IMR-90 (cell line): Measurements from ENCODE around the gene SLC25A41. TPM values are rescaled to one million over a fixed set of nuclear protein-coding genes. Genes with fewer than 3 reads are reported as not detected.

Experiments
- ATAC-seq: fragments of 200-7000 bp; cut with Tn5 transposase; 2 replicates; pipeline ENCODE4 v1.9.1; 2020; ENCODE audit warnings: low read depth, mild to moderate bottlenecking, moderate library complexity
- BruUV-seq: library from RNA; stranded (reverse); fragments of 400-500 nt; replicated peaks from 2 replicates; lab custom pipeline; 2021; lab: Mats Ljungman, UMichigan
- CTCF ChIA-PET: fragments of 300-600 bp; formaldehyde crosslinking; extraction: SDS; loops from one replicate; lab custom pipeline; 2021; ENCODE audit warnings: antibody characterized with exemption; lab: Yijun Ruan, JAX
- POLR2A ChIA-PET: fragments of 300-600 bp; sonication (Branson Sonifier 250); formaldehyde crosslinking; loops from one replicate; lab custom pipeline; 2022; ENCODE audit warnings: antibody characterized with exemption; ENCODE audit not compliant: unreplicated experiment; lab: Charles Lee
- DNase-seq: peaks from one replicate; pipeline ENCODE4 v3.0.0; 2013
- H2AFZ ChIP-seq: replicated peaks from 2 replicates; pipeline ENCODE3; 2013; ENCODE audit warnings: low read length, mild to moderate bottlenecking; ENCODE audit not compliant: poor library complexity
- H2AK5ac ChIP-seq: 2 replicates; pipeline ENCODE4 v1.6.1; 2013; ENCODE audit warnings: low read depth, low read length, inconsistent platforms
- H2AK9ac ChIP-seq: replicated peaks from 2 replicates; pipeline ENCODE3; 2013; ENCODE audit warnings: mild to moderate bottlenecking, low read depth, low read length, moderate library complexity; ENCODE audit not compliant: poor library complexity
- H2BK120ac ChIP-seq: 2 replicates; pipeline ENCODE4 v1.6.1; 2013; ENCODE audit warnings: low read depth, low read length, inconsistent platforms
- H2BK15ac ChIP-seq: 3 replicates; pipeline ENCODE4 v1.6.1; 2013; ENCODE audit warnings: low read depth, low read length, inconsistent platforms
- H2BK20ac ChIP-seq: 2 replicates; pipeline ENCODE4 v1.6.1; 2013; ENCODE audit warnings: low read depth, mild to moderate bottlenecking, inconsistent platforms, low read length, moderate library complexity
- H2BK5ac ChIP-seq: 2 replicates; pipeline ENCODE4 v1.6.1; 2013; ENCODE audit warnings: mild to moderate bottlenecking, low read depth, low read length, inconsistent platforms; ENCODE audit not compliant: poor library complexity, severe bottlenecking
- H3K14ac ChIP-seq: replicated peaks from 2 replicates; pipeline ENCODE4 v1.6.1; 2013; ENCODE audit warnings: low read depth, low read length, inconsistent platforms
- H3K18ac ChIP-seq: 2 replicates; pipeline ENCODE4 v1.6.1; 2013; ENCODE audit warnings: low read depth, low read length, control low read depth
- H3K23ac ChIP-seq: 2 replicates; pipeline ENCODE4 v1.6.1; 2013; ENCODE audit warnings: low read depth, low read length, inconsistent platforms
- H3K27ac ChIP-seq: 2 replicates; pipeline ENCODE4 v1.5.1; 2013; ENCODE audit warnings: mild to moderate bottlenecking, control low read depth, low read length; ENCODE audit not compliant: insufficient read depth
- H3K27me3 ChIP-seq: 2 replicates; pipeline ENCODE4 v1.6.1; 2013; ENCODE audit warnings: low read length; ENCODE audit not compliant: control insufficient read depth, insufficient read depth
- H3K36me3 ChIP-seq: 2 replicates; pipeline ENCODE4 v1.6.1; 2013; ENCODE audit warnings: low read length, mixed read lengths; ENCODE audit not compliant: control insufficient read depth, insufficient read depth
- H3K4ac ChIP-seq: 2 replicates; pipeline ENCODE4 v1.6.1; 2013; ENCODE audit warnings: low read depth, low read length, inconsistent platforms
- H3K4me1 ChIP-seq: 2 replicates; pipeline ENCODE4 v1.6.1; 2013; ENCODE audit warnings: low read length, mixed read lengths; ENCODE audit not compliant: control insufficient read depth, insufficient read depth
- H3K4me2 ChIP-seq: 2 replicates; pipeline ENCODE4 v1.6.1; 2013; ENCODE audit warnings: low read depth, mild to moderate bottlenecking, control low read depth, low read length, moderate library complexity
- H3K4me3 ChIP-seq: 2 replicates; pipeline ENCODE4 v1.5.1; 2013; ENCODE audit warnings: low read depth, mild to moderate bottlenecking, control low read depth, low read length, moderate library complexity; ENCODE audit not compliant: insufficient read depth
- H3K56ac ChIP-seq: 2 replicates; pipeline ENCODE4 v1.6.1; 2013; ENCODE audit warnings: low read length, inconsistent platforms; ENCODE audit not compliant: insufficient read depth; ENCODE audit errors: extremely low read depth
- H3K79me1 ChIP-seq, 2 experiments: 2 replicates each; pipeline ENCODE4 v1.6.1; 2013; ENCODE audit warnings: low read length in 2 of 2, inconsistent platforms in 1 of 2, low read depth in 1 of 2
- H3K9ac ChIP-seq: 2 replicates; pipeline ENCODE4 v1.6.1; 2013; ENCODE audit warnings: low read depth, low read length, control low read depth
- H3K9me1 ChIP-seq: 2 replicates; pipeline ENCODE4 v1.6.1; 2013; ENCODE audit warnings: low read length, inconsistent platforms; ENCODE audit not compliant: insufficient read depth
- H3K9me3 ChIP-seq: 2 replicates; pipeline ENCODE4 v1.6.1; 2013; ENCODE audit warnings: low read length; ENCODE audit not compliant: control insufficient read depth, insufficient read depth
- H4K20me1 ChIP-seq: 2 replicates; pipeline ENCODE4 v1.6.1; 2013; ENCODE audit warnings: low read length, inconsistent platforms; ENCODE audit not compliant: insufficient read depth
- H4K5ac ChIP-seq: 2 replicates; pipeline ENCODE4 v1.6.1; 2013; ENCODE audit warnings: mild to moderate bottlenecking, low read depth, low read length, control low read depth
- H4K8ac ChIP-seq, 2 experiments: 2 replicates each; pipeline ENCODE4 v1.6.1; 2013; ENCODE audit warnings: low read depth in 2 of 2, low read length in 2 of 2, control low read depth in 1 of 2, inconsistent platforms in 1 of 2
- H4K91ac ChIP-seq: 2 replicates; pipeline ENCODE4 v1.6.1; 2013; ENCODE audit warnings: low read depth, low read length, inconsistent platforms; ENCODE audit not compliant: insufficient read depth
- BHLHE40 ChIP-seq: fragments of 150-350 bp; IDR thresholded peaks from 2 replicates; pipeline ENCODE4 v1.6.1; 2016; ENCODE audit warnings: mild to moderate bottlenecking, low read depth, low read length
- FOS ChIP-seq: fragments of 150-350 bp; IDR thresholded peaks from 2 replicates; pipeline ENCODE4 v1.6.1; 2016; ENCODE audit warnings: low read depth, low read length
- MAZ ChIP-seq: IDR thresholded peaks from 2 replicates; pipeline ENCODE4 v1.6.1; 2012; ENCODE audit warnings: low read depth, mild to moderate bottlenecking, low read length, improper control_type of control experiment, moderate library complexity, borderline replicate concordance
- MXI1 ChIP-seq: IDR thresholded peaks from 2 replicates; pipeline ENCODE4 v1.6.1; 2012; ENCODE audit warnings: low read depth, mild to moderate bottlenecking, low read length, moderate library complexity, borderline replicate concordance
- NFE2L2 ChIP-seq: fragments of 150-350 bp; IDR thresholded peaks from 2 replicates; pipeline ENCODE4 v1.6.1; 2016; ENCODE audit warnings: low read depth, mild to moderate bottlenecking, low read length
- POLR2A ChIP-seq: IDR thresholded peaks from 2 replicates; pipeline ENCODE4 v1.6.1; 2012; ENCODE audit warnings: mild to moderate bottlenecking, low read depth, low read length
- RAD21 ChIP-seq: IDR thresholded peaks from 2 replicates; pipeline ENCODE4 v1.6.1; 2012; ENCODE audit warnings: low read length, improper control_type of control experiment
- RCOR1 ChIP-seq: IDR thresholded peaks from 2 replicates; pipeline ENCODE4 v1.6.1; 2012; ENCODE audit warnings: mild to moderate bottlenecking, low read length, improper control_type of control experiment; ENCODE audit not compliant: insufficient replicate concordance
- RFX5 ChIP-seq: IDR thresholded peaks from 2 replicates; pipeline ENCODE4 v1.8.0; 2012; ENCODE audit warnings: low read depth, mild to moderate bottlenecking, low read length, moderate library complexity
- SMC3 ChIP-seq: fragments of 150-350 bp; IDR thresholded peaks from 2 replicates; pipeline ENCODE4 v1.6.1; 2016; ENCODE audit warnings: low read depth, mild to moderate bottlenecking, antibody characterized with exemption, low read length, moderate library complexity
- WGBS, 2 experiments: methylation state at CpG; one replicate each; pipeline versions ENCODE4 v1.1.5 to v1.1.7; 2013; ENCODE audit warnings: missing lambda C conversion rate in 2 of 2; ENCODE audit not compliant: insufficient read length in 1 of 2; ENCODE audit errors: extremely low coverage in 2 of 2; 5-methylcytosine and 5-hydroxymethylcytosine counted together
- dilution Hi-C: fragments of 300-500 bp; cut with HindIII; formaldehyde crosslinking; loops from one replicate; pipeline ENCODE4 v1.14.3; 2018; ENCODE audit warnings: low sequenced_read_pairs; ENCODE audit not compliant: unreplicated experiment
- in situ Hi-C: fragments of 300-500 bp; cut with MboI; formaldehyde crosslinking; loops from 3 replicates; pipeline ENCODE4 v1.14.3; 2019; ENCODE audit warnings: low sequenced_read_pairs, inconsistent platforms, mixed read lengths
- intact Hi-C: fragments of 100-400 bp; cut with micrococcal nuclease; formaldehyde crosslinking; loops from 2 replicates; pipeline ENCODE4 v1.10.0; 2022
- polyA plus RNA-seq, 3 experiments: library from polyadenylated mRNA; depleted of rRNA; stranded (reverse); fragments of >200 nt; gene quantifications; 2 replicates each; pipeline ENCODE4 v1.2.3, GENCODE V29; 2012; ENCODE audit warnings: low replicate concordance in 1 of 3
- total RNA-seq: library from RNA; depleted of rRNA; stranded (reverse); fragments of >200 nt; gene quantifications from 2 replicates; pipeline ENCODE4 v1.2.3, GENCODE V29; 2012
- TF ChIP-seq, protein P1 (sequence below): fragments of 150-350 bp; IDR thresholded peaks from 2 replicates; pipeline ENCODE4 v1.6.1; 2016; ENCODE audit warnings: low read depth, mild to moderate bottlenecking, low read length, moderate library complexity, borderline replicate concordance
- TF ChIP-seq, protein P2 (sequence below): conservative IDR thresholded peaks from 2 replicates; pipeline ENCODE4 v1.5.1; 2012; ENCODE audit warnings: mild to moderate bottlenecking, low read depth, low read length, improper control_type of control experiment
- TF ChIP-seq, protein P3 (sequence below): fragments of 150-350 bp; IDR thresholded peaks from 2 replicates; pipeline ENCODE4 v1.6.1; 2017; ENCODE audit warnings: mild to moderate bottlenecking, antibody characterized with exemption, low read length, low read depth

The SLC25A41 gene
- total and polyA plus RNA-seq, 2 of the 4 experiments (the other 2 are of a cell fraction), result not detected

DNA sequence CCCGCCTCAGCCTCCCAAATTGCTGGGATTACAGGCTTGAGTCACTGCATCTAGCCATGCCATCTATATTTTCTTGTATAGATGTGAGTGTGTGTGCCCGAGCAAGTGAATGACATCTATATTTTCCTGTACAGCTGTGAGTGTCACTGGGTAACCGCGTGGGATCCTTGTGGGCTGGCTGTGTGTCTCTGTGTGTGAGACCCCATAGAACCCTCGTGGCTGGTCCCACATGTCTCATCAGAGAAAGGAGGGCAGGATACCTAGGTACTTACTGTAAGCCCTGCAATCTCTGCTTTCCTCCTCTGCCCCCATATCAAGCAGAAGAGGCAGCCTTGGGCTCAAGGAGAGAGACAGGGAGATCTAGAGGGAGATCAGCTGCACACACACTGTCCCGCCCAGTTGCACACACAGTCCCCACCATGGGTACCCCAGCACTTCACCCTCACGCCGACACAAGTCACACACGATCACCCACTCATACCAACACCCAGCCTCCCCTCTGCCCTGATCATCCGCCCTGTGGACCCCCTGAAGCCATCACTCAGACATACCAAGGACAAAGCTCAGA, 47.4 kb upstream of the SLC25A41 start:
- Histone ChIP-seq H3K56ac (no peak overlapping the region), H2AK9ac (no peak overlapping the region), H3K4ac (no peak overlapping the region), H3K4me2 (no peak overlapping the region), H2BK5ac (no peak overlapping the region), H3K27ac (no peak overlapping the region), H2BK120ac (no peak overlapping the region), H4K91ac (no peak overlapping the region), H3K79me1 (no peaks in the 10 kb centered on the region), H4K20me1 (no peaks in the 10 kb centered on the region), H2BK15ac (no peak overlapping the region), H3K14ac (no peak overlapping the region), H2AK5ac (no peak overlapping the region), H3K9ac (no peak overlapping the region), H3K9me3 (peaks cover 3% of the 10 kb centered on the region; the same call in 1 of the 2 replicates), H2BK20ac (no peak overlapping the region), H4K5ac (no peak overlapping the region), H4K8ac (no peak overlapping the region), H3K27me3 (peaks cover 2% of the 10 kb centered on the region; the same call in 1 of the 2 replicates), H3K4me1 (no peaks in the 10 kb centered on the region), H3K4me3 (no peak overlapping the region), H2AFZ (no peak overlapping the region), H3K18ac (no peak overlapping the region), H3K36me3 (no peaks in the 10 kb centered on the region), H3K23ac (no peak overlapping the region), H3K9me1 (no peaks in the 10 kb centered on the region)
- dilution Hi-C loops, result no loop called here
- in situ Hi-C loops, result no loop called here
- no peak for ATAC-seq
- TF ChIP-seq POLR2A, result no peak
- TF ChIP-seq, protein P1, sequence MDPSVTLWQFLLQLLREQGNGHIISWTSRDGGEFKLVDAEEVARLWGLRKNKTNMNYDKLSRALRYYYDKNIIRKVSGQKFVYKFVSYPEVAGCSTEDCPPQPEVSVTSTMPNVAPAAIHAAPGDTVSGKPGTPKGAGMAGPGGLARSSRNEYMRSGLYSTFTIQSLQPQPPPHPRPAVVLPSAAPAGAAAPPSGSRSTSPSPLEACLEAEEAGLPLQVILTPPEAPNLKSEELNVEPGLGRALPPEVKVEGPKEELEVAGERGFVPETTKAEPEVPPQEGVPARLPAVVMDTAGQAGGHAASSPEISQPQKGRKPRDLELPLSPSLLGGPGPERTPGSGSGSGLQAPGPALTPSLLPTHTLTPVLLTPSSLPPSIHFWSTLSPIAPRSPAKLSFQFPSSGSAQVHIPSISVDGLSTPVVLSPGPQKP, result no peak
- TF ChIP-seq BHLHE40, result no peak
- no peak for TF ChIP-seq MXI1
- TF ChIP-seq, protein P2, sequence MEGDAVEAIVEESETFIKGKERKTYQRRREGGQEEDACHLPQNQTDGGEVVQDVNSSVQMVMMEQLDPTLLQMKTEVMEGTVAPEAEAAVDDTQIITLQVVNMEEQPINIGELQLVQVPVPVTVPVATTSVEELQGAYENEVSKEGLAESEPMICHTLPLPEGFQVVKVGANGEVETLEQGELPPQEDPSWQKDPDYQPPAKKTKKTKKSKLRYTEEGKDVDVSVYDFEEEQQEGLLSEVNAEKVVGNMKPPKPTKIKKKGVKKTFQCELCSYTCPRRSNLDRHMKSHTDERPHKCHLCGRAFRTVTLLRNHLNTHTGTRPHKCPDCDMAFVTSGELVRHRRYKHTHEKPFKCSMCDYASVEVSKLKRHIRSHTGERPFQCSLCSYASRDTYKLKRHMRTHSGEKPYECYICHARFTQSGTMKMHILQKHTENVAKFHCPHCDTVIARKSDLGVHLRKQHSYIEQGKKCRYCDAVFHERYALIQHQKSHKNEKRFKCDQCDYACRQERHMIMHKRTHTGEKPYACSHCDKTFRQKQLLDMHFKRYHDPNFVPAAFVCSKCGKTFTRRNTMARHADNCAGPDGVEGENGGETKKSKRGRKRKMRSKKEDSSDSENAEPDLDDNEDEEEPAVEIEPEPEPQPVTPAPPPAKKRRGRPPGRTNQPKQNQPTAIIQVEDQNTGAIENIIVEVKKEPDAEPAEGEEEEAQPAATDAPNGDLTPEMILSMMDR, result no peak
- TF ChIP-seq RAD21, result no peak
- TF ChIP-seq NFE2L2, result no peak
- TF ChIP-seq, protein P3, sequence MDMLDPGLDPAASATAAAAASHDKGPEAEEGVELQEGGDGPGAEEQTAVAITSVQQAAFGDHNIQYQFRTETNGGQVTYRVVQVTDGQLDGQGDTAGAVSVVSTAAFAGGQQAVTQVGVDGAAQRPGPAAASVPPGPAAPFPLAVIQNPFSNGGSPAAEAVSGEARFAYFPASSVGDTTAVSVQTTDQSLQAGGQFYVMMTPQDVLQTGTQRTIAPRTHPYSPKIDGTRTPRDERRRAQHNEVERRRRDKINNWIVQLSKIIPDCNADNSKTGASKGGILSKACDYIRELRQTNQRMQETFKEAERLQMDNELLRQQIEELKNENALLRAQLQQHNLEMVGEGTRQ, result no peak
- TF ChIP-seq RCOR1, result no peak
- TF ChIP-seq RFX5, result no peak
- no peak for TF ChIP-seq MAZ
- TF ChIP-seq FOS, result no peak
- no peak for TF ChIP-seq SMC3
- intact Hi-C loops, result no loop called here
- CTCF ChIA-PET, result no interaction called here
- no TSS peak for BruUV-seq
- POLR2A ChIA-PET, result no interaction called here
- DNase-seq, result no peak
- 17% methylated on average over 1 of the region's 10 CpGs; no CpG with 5 or more reads in 1 of the 2 experiments for WGBS, 2 experiments
